ENCODE measurements around the gene WIZ. TPM values are rescaled to one million over a fixed set of nuclear protein-coding genes. Genes with fewer than 3 reads are reported as not detected.

The WIZ gene
- total and polyA plus RNA-seq, 5 donors from 2014 or later, result 0.25 to 17.6 (median 1.0) TPM

- no peaks in the 10 kb centered on the region for H3K27me3 Mint-ChIP-seq
- H3K36me3 ChIP-seq (ENCODE audit: control insufficient read depth, insufficient read depth, low read length), result peaks cover 52% of the 10 kb centered on the region
- H3K4me3 Mint-ChIP-seq, result no peak overlapping the region
Observed at GRCh38 chr19:15374105-15374651, 75.6 kb downstream of the WIZ start.

GRCh38 chr19:15373644-15374043 lies 76.1 kb downstream of the WIZ start:
- no peak overlapping the region for H3K27ac ChIP-seq (ENCODE audit: insufficient read depth, low read length, poor library complexity, severe bottlenecking)
- H3K4me3 ChIP-seq (ENCODE audit: low read depth, low read length), result no peak overlapping the region
- Mint-ChIP-seq H3K9me3 (peaks cover 0 to 2% (median 0%) of the 10 kb centered on the region in 7 donors), H3K27ac (no peak overlapping the region), H3K4me3 (peak overlapping the region in 1 of 4 donors; percentile 21), H3K36me3 (peaks cover 10% of the 10 kb centered on the region), H3K4me1 (peaks cover 8 to 42% (median 17%) of the 10 kb centered on the region in 4 donors), H3K27me3 (no peaks in the 10 kb centered on the region)
- peaks cover 20% of the 10 kb centered on the region for H3K4me1 ChIP-seq (ENCODE audit: control insufficient read depth, insufficient read depth, low read length, poor library complexity, severe bottlenecking)
- no peaks in the 10 kb centered on the region for H3K27me3 ChIP-seq (ENCODE audit: control insufficient read depth, insufficient read depth, low read length)
- ATAC-seq (ENCODE audit: low read depth in 2 of 2) (no peak), DNase-seq (no peak)
- no peaks in the 10 kb centered on the region for H3K9me3 ChIP-seq (ENCODE audit: control insufficient read depth in 2 of 2, low read length in 2 of 2)
- H3K36me3 ChIP-seq (ENCODE audit: control insufficient read depth, insufficient read depth, low read length), result peaks cover 57% of the 10 kb centered on the region

More at GRCh38 chr19:15374105-15374651, 75.6 kb downstream of the WIZ start:
- peaks cover 20% of the 10 kb centered on the region for H3K4me1 ChIP-seq (ENCODE audit: control insufficient read depth, insufficient read depth, low read length, poor library complexity, severe bottlenecking)
- Mint-ChIP-seq H3K36me3 (peaks cover 8% of the 10 kb centered on the region), H3K27ac (no peak overlapping the region), H3K9me3 (peaks cover 0 to 2% (median 0%) of the 10 kb centered on the region in 7 donors), H3K4me1 (peaks cover 8 to 42% (median 17%) of the 10 kb centered on the region in 4 donors)
- no peak overlapping the region for H3K4me3 ChIP-seq (ENCODE audit: low read depth, low read length)
- ATAC-seq (ENCODE audit: low read depth in 2 of 2), result no peak
- H3K27me3 ChIP-seq (ENCODE audit: control insufficient read depth, insufficient read depth, low read length), result no peaks in the 10 kb centered on the region
- H3K27ac ChIP-seq (ENCODE audit: insufficient read depth, low read length, poor library complexity, severe bottlenecking), result no peak overlapping the region
- DNase-seq, result no peak
- H3K9me3 ChIP-seq (ENCODE audit: control insufficient read depth in 2 of 2, low read length in 2 of 2), result no peaks in the 10 kb centered on the region

GRCh38 chr19:15372891-15373301 lies 76.9 kb downstream of the WIZ start:
- no peak overlapping the region for H3K27ac Mint-ChIP-seq
- H3K27me3 Mint-ChIP-seq, result no peaks in the 10 kb centered on the region
- Histone ChIP-seq H3K27ac (ENCODE audit: insufficient read depth, low read length, poor library complexity, severe bottlenecking) (no peak overlapping the region), H3K27me3 (ENCODE audit: control insufficient read depth, insufficient read depth, low read length) (no peaks in the 10 kb centered on the region), H3K9me3 (ENCODE audit: control insufficient read depth in 2 of 2, low read length in 2 of 2) (no peaks in the 10 kb centered on the region), H3K36me3 (ENCODE audit: control insufficient read depth, insufficient read depth, low read length) (peaks cover 64% of the 10 kb centered on the region), H3K4me3 (ENCODE audit: low read depth, low read length) (no peak overlapping the region), H3K4me1 (ENCODE audit: control insufficient read depth, insufficient read depth, low read length, poor library complexity, severe bottlenecking) (peaks cover 15% of the 10 kb centered on the region)
- ATAC-seq (ENCODE audit: low read depth in 2 of 2) (no peak), DNase-seq (no peak)
- peaks cover 12% of the 10 kb centered on the region for H3K36me3 Mint-ChIP-seq
- H3K4me3 Mint-ChIP-seq, result peak overlapping the region in 2 of 4 donors; percentile 44 to 69
- H3K9me3 Mint-ChIP-seq, result peaks cover 0 to 3% (median 0%) of the 10 kb centered on the region in 7 donors
- peaks cover 8 to 37% (median 12%) of the 10 kb centered on the region in 4 donors for H3K4me1 Mint-ChIP-seq

GRCh38 chr19:15372470-15372869 lies 77.3 kb downstream of the WIZ start:
- Mint-ChIP-seq H3K27me3 (no peaks in the 10 kb centered on the region), H3K36me3 (peaks cover 12% of the 10 kb centered on the region), H3K27ac (no peak overlapping the region), H3K4me3 (peak overlapping the region in 1 of 4 donors; percentile 44), H3K4me1 (peaks cover 8 to 33% (median 10%) of the 10 kb centered on the region in 4 donors), H3K9me3 (peaks cover 0 to 3% (median 0%) of the 10 kb centered on the region in 7 donors)
- peaks cover 11% of the 10 kb centered on the region for H3K4me1 ChIP-seq (ENCODE audit: control insufficient read depth, insufficient read depth, low read length, poor library complexity, severe bottlenecking)
- H3K36me3 ChIP-seq (ENCODE audit: control insufficient read depth, insufficient read depth, low read length), result peaks cover 69% of the 10 kb centered on the region
- ATAC-seq (ENCODE audit: low read depth in 2 of 2) (no peak), DNase-seq (no peak)
- H3K9me3 ChIP-seq (ENCODE audit: control insufficient read depth in 2 of 2, low read length in 2 of 2), result no peaks in the 10 kb centered on the region
- H3K27ac ChIP-seq (ENCODE audit: insufficient read depth, low read length, poor library complexity, severe bottlenecking), result no peak overlapping the region
- no peaks in the 10 kb centered on the region for H3K27me3 ChIP-seq (ENCODE audit: control insufficient read depth, insufficient read depth, low read length)
- H3K4me3 ChIP-seq (ENCODE audit: low read depth, low read length), result no peak overlapping the region

- no peak overlapping the region for H3K4me3 Mint-ChIP-seq
- no peak for ATAC-seq (ENCODE audit: low read depth in 2 of 2)
- no peak overlapping the region for H3K27ac Mint-ChIP-seq
- H3K4me3 ChIP-seq (ENCODE audit: low read depth, low read length), result no peak overlapping the region
- no peak for DNase-seq
- no peaks in the 10 kb centered on the region for H3K27me3 ChIP-seq (ENCODE audit: control insufficient read depth, insufficient read depth, low read length)
- no peaks in the 10 kb centered on the region for H3K27me3 Mint-ChIP-seq
- H3K27ac ChIP-seq (ENCODE audit: insufficient read depth, low read length, poor library complexity, severe bottlenecking), result no peak overlapping the region
- peaks cover 5% of the 10 kb centered on the region for H3K4me1 ChIP-seq (ENCODE audit: control insufficient read depth, insufficient read depth, low read length, poor library complexity, severe bottlenecking)
- no peaks in the 10 kb centered on the region for H3K9me3 ChIP-seq (ENCODE audit: control insufficient read depth in 2 of 2, low read length in 2 of 2)
- peaks cover 0 to 3% (median 0%) of the 10 kb centered on the region in 7 donors for H3K9me3 Mint-ChIP-seq
- peaks cover 70% of the 10 kb centered on the region for H3K36me3 ChIP-seq (ENCODE audit: control insufficient read depth, insufficient read depth, low read length)
- peaks cover 12% of the 10 kb centered on the region for H3K36me3 Mint-ChIP-seq
- H3K4me1 Mint-ChIP-seq, result peaks cover 4 to 27% (median 6%) of the 10 kb centered on the region in 4 donors
Observed at GRCh38 chr19:15371786-15372380, 77.9 kb downstream of the WIZ start.

GRCh38 chr19:15371119-15371518 lies 78.6 kb downstream of the WIZ start:
- peaks cover 12% of the 10 kb centered on the region for H3K36me3 Mint-ChIP-seq
- H3K36me3 ChIP-seq (ENCODE audit: control insufficient read depth, insufficient read depth, low read length), result peaks cover 70% of the 10 kb centered on the region
- no peaks in the 10 kb centered on the region for H3K27me3 Mint-ChIP-seq

More at GRCh38 chr19:15371119-15371518, 78.6 kb downstream of the WIZ start:
- peaks cover 0 to 3% (median 0%) of the 10 kb centered on the region in 7 donors for H3K9me3 Mint-ChIP-seq
- no peaks in the 10 kb centered on the region for H3K4me1 ChIP-seq (ENCODE audit: control insufficient read depth, insufficient read depth, low read length, poor library complexity, severe bottlenecking)
- ATAC-seq (ENCODE audit: low read depth in 2 of 2) (no peak), DNase-seq (no peak)
- no peak overlapping the region for H3K27ac ChIP-seq (ENCODE audit: insufficient read depth, low read length, poor library complexity, severe bottlenecking)
- no peak overlapping the region for H3K4me3 Mint-ChIP-seq
- H3K27ac Mint-ChIP-seq, result no peak overlapping the region
- no peaks in the 10 kb centered on the region for H3K27me3 ChIP-seq (ENCODE audit: control insufficient read depth, insufficient read depth, low read length)
- no peaks in the 10 kb centered on the region for H3K9me3 ChIP-seq (ENCODE audit: control insufficient read depth in 2 of 2, low read length in 2 of 2)
- peaks cover 0 to 21% (median 2%) of the 10 kb centered on the region in 4 donors for H3K4me1 Mint-ChIP-seq
- H3K4me3 ChIP-seq (ENCODE audit: low read depth, low read length), result no peak overlapping the region

Data from CD4-positive, CD25-positive, alpha-beta regulatory T cell (primary cell).